Measurements from ENCODE around the gene PRKN.

The PRKN gene

DNA sequence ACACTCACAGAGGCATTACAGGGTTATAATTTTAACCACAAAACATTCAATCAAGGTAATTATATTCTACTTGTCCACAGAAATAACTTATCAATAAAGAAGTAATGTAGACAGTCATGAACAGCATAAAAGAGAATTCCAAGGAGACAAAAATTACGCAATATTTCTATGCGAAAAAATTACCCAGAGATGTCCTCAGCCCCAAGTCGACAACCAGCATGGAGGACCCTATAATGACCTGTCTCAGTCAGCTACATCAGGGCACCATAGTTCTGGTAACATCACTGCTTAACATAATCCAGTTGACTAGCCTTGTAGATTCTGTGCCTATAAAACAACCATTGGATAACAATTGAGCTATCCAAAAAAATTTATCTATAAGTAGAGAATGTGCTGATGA is 579.8 kb downstream of the PRKN start:
- Histone ChIP-seq H3F3A (ENCODE audit: insufficient read depth, low read length) (no peaks in the 10 kb centered on the region), H3K4me1 (ENCODE audit: insufficient read depth, low read length, severe bottlenecking) (no peaks in the 10 kb centered on the region), H3K4me2 (ENCODE audit: low read length) (no peak overlapping the region), H4K20me1 (ENCODE audit: insufficient read depth, low read length) (no peaks in the 10 kb centered on the region), H3K36me3 (ENCODE audit: insufficient read depth, low read length) (no peaks in the 10 kb centered on the region), H3K4me3 (ENCODE audit: low read depth, low read length, poor library complexity, severe bottlenecking) (no peak overlapping the region), H3K9me2 (ENCODE audit: low read depth, low read length) (no peaks in the 10 kb centered on the region), H3K79me2 (ENCODE audit: insufficient read depth, low read length) (no peaks in the 10 kb centered on the region), H2AFZ (ENCODE audit: low read length) (no peak overlapping the region), H3K27ac (ENCODE audit: low read depth, low read length, poor library complexity, severe bottlenecking) (no peak overlapping the region), H3K9me3 (ENCODE audit: low read length) (no peaks in the 10 kb centered on the region), H3K9ac (ENCODE audit: low read length) (no peak overlapping the region), H3K27me3 (ENCODE audit: insufficient read depth, low read length) (no peaks in the 10 kb centered on the region)
- TF ChIP-seq CTCF (IDR thresholded peaks at IDR 0.05; ENCODE audit: low read length): no peak

DNA sequence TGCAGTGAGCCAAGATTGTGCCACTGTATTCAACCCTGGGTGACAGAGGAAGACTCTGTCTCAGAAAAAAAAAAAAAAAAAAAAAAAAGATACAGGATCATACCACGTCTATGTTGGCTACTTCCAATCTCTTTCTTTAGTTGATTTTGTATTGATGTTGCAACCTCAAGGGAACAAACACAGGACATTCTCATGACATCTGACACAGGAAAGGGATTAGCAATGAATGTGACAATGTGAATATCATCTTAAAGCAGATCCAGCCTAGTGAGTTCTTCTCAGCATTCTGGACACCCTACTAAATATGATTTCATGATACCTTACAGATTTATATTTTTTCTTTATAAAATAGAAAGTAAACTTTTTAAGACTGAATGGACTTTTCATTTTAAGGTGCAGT is 580.3 kb downstream of the PRKN start:
- Histone ChIP-seq H3K9me3 (ENCODE audit: low read length) (no peaks in the 10 kb centered on the region), H3K36me3 (ENCODE audit: insufficient read depth, low read length) (no peaks in the 10 kb centered on the region), H3K27ac (ENCODE audit: low read depth, low read length, poor library complexity, severe bottlenecking) (no peak overlapping the region), H3K4me1 (ENCODE audit: insufficient read depth, low read length, severe bottlenecking) (no peaks in the 10 kb centered on the region), H3F3A (ENCODE audit: insufficient read depth, low read length) (no peaks in the 10 kb centered on the region), H3K27me3 (ENCODE audit: insufficient read depth, low read length) (no peaks in the 10 kb centered on the region), H3K9me2 (ENCODE audit: low read depth, low read length) (no peaks in the 10 kb centered on the region), H3K9ac (ENCODE audit: low read length) (no peak overlapping the region), H2AFZ (ENCODE audit: low read length) (no peak overlapping the region), H3K79me2 (ENCODE audit: insufficient read depth, low read length) (no peaks in the 10 kb centered on the region), H4K20me1 (ENCODE audit: insufficient read depth, low read length) (no peaks in the 10 kb centered on the region), H3K4me2 (ENCODE audit: low read length) (no peak overlapping the region), H3K4me3 (ENCODE audit: low read depth, low read length, poor library complexity, severe bottlenecking) (no peak overlapping the region)
- no peak for TF ChIP-seq CTCF (IDR thresholded peaks at IDR 0.05; ENCODE audit: low read length)
- TF ChIP-seq EZH2 (IDR thresholded peaks at IDR 0.05; ENCODE audit: borderline replicate concordance, low read length): no peak

- Histone ChIP-seq H3F3A (ENCODE audit: insufficient read depth, low read length) (no peaks in the 10 kb centered on the region), H3K4me3 (ENCODE audit: low read depth, low read length, poor library complexity, severe bottlenecking) (no peak overlapping the region), H3K9me2 (ENCODE audit: low read depth, low read length) (no peaks in the 10 kb centered on the region), H3K79me2 (ENCODE audit: insufficient read depth, low read length) (no peaks in the 10 kb centered on the region), H3K9me3 (ENCODE audit: low read length) (no peaks in the 10 kb centered on the region), H2AFZ (ENCODE audit: low read length) (no peak overlapping the region), H4K20me1 (ENCODE audit: insufficient read depth, low read length) (no peaks in the 10 kb centered on the region), H3K27me3 (ENCODE audit: insufficient read depth, low read length) (no peaks in the 10 kb centered on the region), H3K4me2 (ENCODE audit: low read length) (no peak overlapping the region), H3K4me1 (ENCODE audit: insufficient read depth, low read length, severe bottlenecking) (no peaks in the 10 kb centered on the region), H3K27ac (ENCODE audit: low read depth, low read length, poor library complexity, severe bottlenecking) (no peak overlapping the region), H3K9ac (ENCODE audit: low read length) (no peak overlapping the region), H3K36me3 (ENCODE audit: insufficient read depth, low read length) (no peaks in the 10 kb centered on the region)
- TF ChIP-seq CTCF (IDR thresholded peaks at IDR 0.05; ENCODE audit: low read length): no peak
- TF ChIP-seq EZH2 (IDR thresholded peaks at IDR 0.05; ENCODE audit: borderline replicate concordance, low read length): no peak
Observed at GRCh38 chr6:162140251-162140852, 587.2 kb downstream of the PRKN start.

Measured in OCI-LY1 (cell line).